ENCODE results near the gene KIF5A.

Gene KIF5A

GRCh38 chr12:57528831-57529555 is 20.9 kb upstream of the KIF5A start:
- Histone ChIP-seq H3K4me3 (ENCODE audit: low read depth, low read length) (no peak overlapping the region), H3K4me1 (ENCODE audit: control insufficient read depth, insufficient read depth, low read length) (0 out of 2 replicates have a peak, but pooled peaks cover under 1% of the 10 kb centered on the region), H3K27me3 (ENCODE audit: control insufficient read depth, insufficient read depth, low read length) (no peaks in the 10 kb centered on the region), H3K36me3 (ENCODE audit: control insufficient read depth, insufficient read depth, low read length) (peaks cover 82% of the 10 kb centered on the region), H3K9ac (ENCODE audit: low read depth, low read length) (no peak overlapping the region), H3K9me3 (ENCODE audit: control insufficient read depth, insufficient read depth, low read length) (no peaks in the 10 kb centered on the region), H3K27ac (ENCODE audit: low read depth, low read length) (no peak overlapping the region)

GRCh38 chr12:57529831-57530230 is 20.0 kb upstream of the KIF5A start:
- Histone ChIP-seq H3K36me3 (ENCODE audit: control insufficient read depth, insufficient read depth, low read length) (peaks cover 83% of the 10 kb centered on the region), H3K4me1 (ENCODE audit: control insufficient read depth, insufficient read depth, low read length) (no peaks in the 10 kb centered on the region), H3K9ac (ENCODE audit: low read depth, low read length) (no peak overlapping the region), H3K4me3 (ENCODE audit: low read depth, low read length) (no peak overlapping the region), H3K27me3 (ENCODE audit: control insufficient read depth, insufficient read depth, low read length) (no peaks in the 10 kb centered on the region), H3K27ac (ENCODE audit: low read depth, low read length) (no peak overlapping the region), H3K9me3 (ENCODE audit: control insufficient read depth, insufficient read depth, low read length) (no peaks in the 10 kb centered on the region)

GRCh38 chr12:57530396-57531142 is 19.3 kb upstream of the KIF5A start:
- Histone ChIP-seq H3K9ac (ENCODE audit: low read depth, low read length) (no peak overlapping the region), H3K27ac (ENCODE audit: low read depth, low read length) (no peak overlapping the region), H3K36me3 (ENCODE audit: control insufficient read depth, insufficient read depth, low read length) (peaks cover 88% of the 10 kb centered on the region)

GRCh38 chr12:57531836-57532235 is 18.0 kb upstream of the KIF5A start:
- no peak overlapping the region for H3K27ac ChIP-seq (ENCODE audit: low read depth, low read length)
- peaks cover 10% of the 10 kb centered on the region for H3K4me1 ChIP-seq (ENCODE audit: control insufficient read depth, insufficient read depth, low read length)
- no peak overlapping the region for H3K9ac ChIP-seq (ENCODE audit: low read depth, low read length)
- no peaks in the 10 kb centered on the region for H3K27me3 ChIP-seq (ENCODE audit: control insufficient read depth, insufficient read depth, low read length)
- H3K9me3 ChIP-seq (ENCODE audit: control insufficient read depth, insufficient read depth, low read length): no peaks in the 10 kb centered on the region
- H3K4me3 ChIP-seq (ENCODE audit: low read depth, low read length): no peak overlapping the region
- peaks cover 89% of the 10 kb centered on the region for H3K36me3 ChIP-seq (ENCODE audit: control insufficient read depth, insufficient read depth, low read length)

More at GRCh38 chr12:57530396-57531142, 19.3 kb upstream of the KIF5A start:
- Histone ChIP-seq H3K4me3 (ENCODE audit: low read depth, low read length) (no peak overlapping the region), H3K4me1 (ENCODE audit: control insufficient read depth, insufficient read depth, low read length) (no peaks in the 10 kb centered on the region), H3K9me3 (ENCODE audit: control insufficient read depth, insufficient read depth, low read length) (no peaks in the 10 kb centered on the region), H3K27me3 (ENCODE audit: control insufficient read depth, insufficient read depth, low read length) (no peaks in the 10 kb centered on the region)

GRCh38 chr12:57533108-57533507 is 16.7 kb upstream of the KIF5A start:
- Histone ChIP-seq H3K36me3 (ENCODE audit: control insufficient read depth, insufficient read depth, low read length) (peaks cover 83% of the 10 kb centered on the region), H3K4me1 (ENCODE audit: control insufficient read depth, insufficient read depth, low read length) (peaks cover 10% of the 10 kb centered on the region), H3K27ac (ENCODE audit: low read depth, low read length) (no peak overlapping the region), H3K9ac (ENCODE audit: low read depth, low read length) (no peak overlapping the region), H3K27me3 (ENCODE audit: control insufficient read depth, insufficient read depth, low read length) (no peaks in the 10 kb centered on the region), H3K4me3 (ENCODE audit: low read depth, low read length) (no peak overlapping the region), H3K9me3 (ENCODE audit: control insufficient read depth, insufficient read depth, low read length) (no peaks in the 10 kb centered on the region)

- peaks cover 10% of the 10 kb centered on the region for H3K4me1 ChIP-seq (ENCODE audit: control insufficient read depth, insufficient read depth, low read length)
- H3K27ac ChIP-seq (ENCODE audit: low read depth, low read length): no peak overlapping the region
- H3K36me3 ChIP-seq (ENCODE audit: control insufficient read depth, insufficient read depth, low read length): peaks cover 86% of the 10 kb centered on the region
- H3K27me3 ChIP-seq (ENCODE audit: control insufficient read depth, insufficient read depth, low read length): no peaks in the 10 kb centered on the region
- H3K4me3 ChIP-seq (ENCODE audit: low read depth, low read length): no peak overlapping the region
- no peaks in the 10 kb centered on the region for H3K9me3 ChIP-seq (ENCODE audit: control insufficient read depth, insufficient read depth, low read length)
- no peak overlapping the region for H3K9ac ChIP-seq (ENCODE audit: low read depth, low read length)
Observed at GRCh38 chr12:57534250-57534649, 15.6 kb upstream of the KIF5A start.

- Histone ChIP-seq H3K36me3 (ENCODE audit: control insufficient read depth, insufficient read depth, low read length) (peaks cover 81% of the 10 kb centered on the region), H3K27ac (ENCODE audit: low read depth, low read length) (no peak overlapping the region), H3K9ac (ENCODE audit: low read depth, low read length) (no peak overlapping the region), H3K9me3 (ENCODE audit: control insufficient read depth, insufficient read depth, low read length) (no peaks in the 10 kb centered on the region), H3K27me3 (ENCODE audit: control insufficient read depth, insufficient read depth, low read length) (no peaks in the 10 kb centered on the region), H3K4me1 (ENCODE audit: control insufficient read depth, insufficient read depth, low read length) (peaks cover 10% of the 10 kb centered on the region), H3K4me3 (ENCODE audit: low read depth, low read length) (no peak overlapping the region)
Observed at GRCh38 chr12:57534991-57535543, 14.8 kb upstream of the KIF5A start.

- Histone ChIP-seq H3K36me3 (ENCODE audit: control insufficient read depth, insufficient read depth, low read length) (peaks cover 79% of the 10 kb centered on the region), H3K9me3 (ENCODE audit: control insufficient read depth, insufficient read depth, low read length) (no peaks in the 10 kb centered on the region), H3K27me3 (ENCODE audit: control insufficient read depth, insufficient read depth, low read length) (no peaks in the 10 kb centered on the region), H3K9ac (ENCODE audit: low read depth, low read length) (no peak overlapping the region), H3K4me1 (ENCODE audit: control insufficient read depth, insufficient read depth, low read length) (peaks cover 10% of the 10 kb centered on the region), H3K4me3 (ENCODE audit: low read depth, low read length) (no peak overlapping the region), H3K27ac (ENCODE audit: low read depth, low read length) (no peak overlapping the region)
Observed at GRCh38 chr12:57535764-57536596, 13.9 kb upstream of the KIF5A start.

- H3K4me1 ChIP-seq (ENCODE audit: control insufficient read depth, insufficient read depth, low read length): peaks cover 10% of the 10 kb centered on the region
- no peak overlapping the region for H3K9ac ChIP-seq (ENCODE audit: low read depth, low read length)
- no peaks in the 10 kb centered on the region for H3K9me3 ChIP-seq (ENCODE audit: control insufficient read depth, insufficient read depth, low read length)
- H3K27ac ChIP-seq (ENCODE audit: low read depth, low read length): no peak overlapping the region
- no peak overlapping the region for H3K4me3 ChIP-seq (ENCODE audit: low read depth, low read length)
- H3K27me3 ChIP-seq (ENCODE audit: control insufficient read depth, insufficient read depth, low read length): no peaks in the 10 kb centered on the region
- peaks cover 79% of the 10 kb centered on the region for H3K36me3 ChIP-seq (ENCODE audit: control insufficient read depth, insufficient read depth, low read length)
Observed at GRCh38 chr12:57536597-57536942, 13.3 kb upstream of the KIF5A start.

GRCh38 chr12:57539134-57539768 is 10.6 kb upstream of the KIF5A start:
- peaks cover 10% of the 10 kb centered on the region for H3K4me1 ChIP-seq (ENCODE audit: control insufficient read depth, insufficient read depth, low read length)
- no peaks in the 10 kb centered on the region for H3K9me3 ChIP-seq (ENCODE audit: control insufficient read depth, insufficient read depth, low read length)
- H3K36me3 ChIP-seq (ENCODE audit: control insufficient read depth, insufficient read depth, low read length): peaks cover 57% of the 10 kb centered on the region
- H3K9ac ChIP-seq (ENCODE audit: low read depth, low read length): no peak overlapping the region
- no peak overlapping the region for H3K27ac ChIP-seq (ENCODE audit: low read depth, low read length)
- H3K27me3 ChIP-seq (ENCODE audit: control insufficient read depth, insufficient read depth, low read length): no peaks in the 10 kb centered on the region
- H3K4me3 ChIP-seq (ENCODE audit: low read depth, low read length): no peak overlapping the region

Data from HUES48 (cell line).